Psoas muscle (tissue), 8 donors: ENCODE results near the gene ACSL6. TPM values are rescaled to one million over a fixed set of nuclear protein-coding genes. Genes with fewer than 3 reads are reported as not detected.
A peak's percentile ranks its signal among the peaks of the same experiment; 100 is the strongest.

Source experiments
- ATAC-seq, 4 donors: fragments of 200-7000 bp; cut with Tn5 transposase; one replicate each; pipeline ENCODE4 v1.9.1; 2020; ENCODE audit warnings: moderate library complexity in 3 of 4, mild to moderate bottlenecking in 2 of 4
- DNase-seq, 2 donors: peaks; one replicate each; pipeline ENCODE4 v3.0.0-alpha.2; 2020
- H3K27ac ChIP-seq: fragments of 200-600 bp; one replicate; pipeline ENCODE4 v1.8.0; 2022
- H3K27me3 ChIP-seq, 3 donors: fragments of 200-600 bp in 1 of 3; one replicate each; pipeline versions ENCODE4 v1.6.1 to v1.8.0; 2013 to 2022; ENCODE audit warnings: low read length in 2 of 3, mild to moderate bottlenecking in 2 of 3, moderate library complexity in 1 of 3; ENCODE audit not compliant: insufficient read depth in 3 of 3
- H3K36me3 ChIP-seq, 2 donors: fragments of 200-600 bp in 1 of 2; one replicate each; pipeline versions ENCODE4 v1.6.1 to v1.8.0; 2013 to 2022; ENCODE audit warnings: low read depth in 1 of 2, mild to moderate bottlenecking in 1 of 2, moderate library complexity in 1 of 2; ENCODE audit not compliant: insufficient read depth in 1 of 2
- H3K4me1 ChIP-seq: fragments of 200-600 bp; one replicate; pipeline ENCODE4 v1.8.0; 2022
- H3K4me3 ChIP-seq: fragments of 200-600 bp; one replicate; pipeline ENCODE4 v1.8.0; 2022; ENCODE audit warnings: mild to moderate bottlenecking
- H3K9me3 ChIP-seq: fragments of 200-600 bp; one replicate; pipeline ENCODE4 v1.8.0; 2022
- CTCF ChIP-seq: fragments of 200-600 bp; IDR thresholded peaks from one replicate; pipeline ENCODE4 v1.8.0; 2022; ENCODE audit warnings: antibody characterized with exemption
- WGBS, 3 donors: extraction: QIAGEN DNeasy Blood & Tissue Kit; methylation state at CpG; one replicate each; pipeline versions ENCODE4 v1.1.6 to v1.1.7; 2013; 5-methylcytosine and 5-hydroxymethylcytosine counted together
- intact Hi-C, 2 donors: fragments of 100-400 bp; cut with DNase I; formaldehyde crosslinking; loops; one replicate each; pipeline versions ENCODE4 v1.11.0 to v1.14.2; 2022
- polyA plus RNA-seq, 3 donors: library from polyadenylated mRNA; stranded (reverse); fragments of 200-250 nt; gene quantifications; one replicate each; pipeline ENCODE4 v1.2.3, GENCODE V29; 2013
- total RNA-seq, 4 donors: library from RNA; stranded (reverse); fragmentation: NEBNext Ultra II Directional in 2 of 4; extraction: Animal tissue kit (Norgen Biotek cat#: 25700) in 2 of 4; gene quantifications; one replicate each; pipeline versions ENCODE4 v1.2.1 to v1.2.4, GENCODE V29; 2021 to 2023
- donor health status: healthy with polysubstance abuse.
- donor health status: DM: no; HTN: no; CAD: no; lungs with moderate emphysema.
- donor health status: Bipolar disorder and iron deficiency.
- donor health status: healthy.
- donor health status: DM: yes; HTN: yes; CAD: no.
- donor health status: DM: no; HTN: no; CAD: no.
- donor health status: DM: no; HTN: no; CAD: no.
- donor health status: DM: yes; HTN: yes; CAD: no.

Gene ACSL6
- total and polyA plus RNA-seq, 7 donors: 0.12 to 2.2 (median 0.52) TPM

- H3K36me3 ChIP-seq: no peaks in the 10 kb centered on the region
- WGBS, 3 donors: 78 to 82% (median 79%) methylated on average over 5 of the region's 5 CpGs
- no peaks in the 10 kb centered on the region for H3K9me3 ChIP-seq
- H3K4me3 ChIP-seq: no peak overlapping the region
- H3K4me1 ChIP-seq: no peaks in the 10 kb centered on the region
- DNase-seq (no peak), ATAC-seq (no peak)
- no peaks in the 10 kb centered on the region for H3K27me3 ChIP-seq
- no peak overlapping the region for H3K27ac ChIP-seq
- no peak for TF ChIP-seq CTCF
- intact Hi-C loops: no loop called here
Measured at GRCh38 chr5:131968396-131968954, 43.0 kb downstream of the ACSL6 start.

- H3K4me3 ChIP-seq: no peak overlapping the region
- intact Hi-C loops: no loop called here
- H3K4me1 ChIP-seq: no peaks in the 10 kb centered on the region
- H3K27ac ChIP-seq: no peak overlapping the region
- H3K27me3 ChIP-seq: no peaks in the 10 kb centered on the region
- DNase-seq: no peak
- WGBS, 3 donors: 86 to 91% (median 87%) methylated on average over 1 of the region's 1 CpG
- ATAC-seq: no peak
- H3K9me3 ChIP-seq: no peaks in the 10 kb centered on the region
- H3K36me3 ChIP-seq: no peaks in the 10 kb centered on the region
- TF ChIP-seq CTCF: no peak
Measured at GRCh38 chr5:131966551-131966950, 44.9 kb downstream of the ACSL6 start.

GRCh38 chr5:131965826-131966415, 45.5 kb downstream of the ACSL6 start:
- H3K9me3 ChIP-seq: no peaks in the 10 kb centered on the region
- DNase-seq: no peak
- H3K27me3 ChIP-seq: no peaks in the 10 kb centered on the region
- no peak overlapping the region for H3K4me3 ChIP-seq
- no peaks in the 10 kb centered on the region for H3K36me3 ChIP-seq
- no peak for TF ChIP-seq CTCF
- no peak overlapping the region for H3K27ac ChIP-seq
- intact Hi-C loops: no loop called here
- WGBS, 3 donors: 77 to 81% (median 77%) methylated on average over 6 of the region's 6 CpGs
- ATAC-seq: no peak
- H3K4me1 ChIP-seq: no peaks in the 10 kb centered on the region

- no peaks in the 10 kb centered on the region for H3K27me3 ChIP-seq
- H3K4me1 ChIP-seq: peaks cover 6% of the 10 kb centered on the region
- DNase-seq: no peak
- no peak for TF ChIP-seq CTCF
- H3K4me3 ChIP-seq: no peak overlapping the region
- ATAC-seq: no peak
- H3K36me3 ChIP-seq: no peaks in the 10 kb centered on the region
- 75 to 83% (median 75%) methylated on average over 3 of the region's 3 CpGs for WGBS, 3 donors
- no peaks in the 10 kb centered on the region for H3K9me3 ChIP-seq
- intact Hi-C loops: no loop called here
- H3K27ac ChIP-seq: no peak overlapping the region
Measured at GRCh38 chr5:131959906-131960305, 51.6 kb downstream of the ACSL6 start.

- no peak for TF ChIP-seq CTCF
- ATAC-seq: peak in 3 of 4 donors; percentile 45 to 61 (median 47)
Measured at GRCh38 chr5:131959136-131959535, 52.3 kb downstream of the ACSL6 start.

More at GRCh38 chr5:131959136-131959535, 52.3 kb downstream of the ACSL6 start:
- peaks cover 6% of the 10 kb centered on the region for H3K4me1 ChIP-seq
- no peak overlapping the region for H3K4me3 ChIP-seq
- H3K27ac ChIP-seq: no peak overlapping the region
- H3K27me3 ChIP-seq: no peaks in the 10 kb centered on the region
- intact Hi-C loops: no loop called here
- WGBS, 3 donors: 48 to 63% (median 52%) methylated on average over 5 of the region's 5 CpGs
- no peaks in the 10 kb centered on the region for H3K9me3 ChIP-seq
- H3K36me3 ChIP-seq: no peaks in the 10 kb centered on the region
- no peak for DNase-seq
